Astrocyte of the spinal cord (primary cell): Measurements from ENCODE around the gene XPO1.
"Not testable (repeated sequence)": the region's sequence is repeated elsewhere in the genome, so short reads cannot be mapped to it uniquely, and the experiment has no call there.

Source experiments
- DNase-seq: peaks from one replicate; pipeline ENCODE4 v3.0.0; 2011; ENCODE audit warnings: low read depth, low spot score
- H3K4me3 ChIP-seq: 2 replicates; pipeline ENCODE4 v1.5.1; 2011; ENCODE audit warnings: low read depth, mild to moderate bottlenecking, low read length, moderate library complexity
- CTCF ChIP-seq: IDR thresholded peaks from 2 replicates; pipeline ENCODE4 v1.5.1; 2012; ENCODE audit warnings: low read depth, mild to moderate bottlenecking, low read length, inconsistent platforms
- in situ Hi-C: cut with HindIII; loops from 2 replicates; pipeline ENCODE4 v1.10.0; 2017; ENCODE audit warnings: low sequenced_read_pairs

The XPO1 gene

GRCh38 chr2:61469424-61470121, 68.6 kb downstream of the XPO1 start:
- in situ Hi-C loops = no loop called here
- peak overlapping the region; percentile 90 for H3K4me3 ChIP-seq
- peak; percentile 55 for DNase-seq
- TF ChIP-seq CTCF = no peak

GRCh38 chr2:61468231-61468630, 69.9 kb downstream of the XPO1 start:
- in situ Hi-C loops, H3K4me3 ChIP-seq, DNase-seq: not testable (repeated sequence)

GRCh38 chr2:61465045-61465444, 73.1 kb downstream of the XPO1 start:
- H3K4me3 ChIP-seq = no peak overlapping the region
- TF ChIP-seq CTCF = no peak
- in situ Hi-C loops = no loop called here
- DNase-seq = no peak

- in situ Hi-C loops = no loop called here
- no peak for DNase-seq
- no peak overlapping the region for H3K4me3 ChIP-seq
- TF ChIP-seq CTCF = no peak
Observed at GRCh38 chr2:61463769-61464475, 74.2 kb downstream of the XPO1 start.

GRCh38 chr2:61461404-61461803, 76.8 kb downstream of the XPO1 start:
- no peak overlapping the region for H3K4me3 ChIP-seq
- in situ Hi-C loops = no loop called here
- TF ChIP-seq CTCF = no peak
- no peak for DNase-seq

- DNase-seq = peak; percentile 65
- no peak for TF ChIP-seq CTCF
- H3K4me3 ChIP-seq = no peak overlapping the region
- in situ Hi-C loops = no loop called here
Observed at GRCh38 chr2:61460163-61460562, 78.0 kb downstream of the XPO1 start.

- no peak overlapping the region for H3K4me3 ChIP-seq
- DNase-seq = no peak
- TF ChIP-seq CTCF = no peak
- in situ Hi-C loops = no loop called here
Observed at GRCh38 chr2:61456746-61457420, 81.3 kb downstream of the XPO1 start.
